HFFc6 (cell line): Measurements from ENCODE around the gene POF1B. TPM values are rescaled to one million over a fixed set of nuclear protein-coding genes. Genes with fewer than 3 reads are reported as not detected.
"Not testable (repeated sequence)": the region's sequence is repeated elsewhere in the genome, so short reads cannot be mapped to it uniquely, and the experiment has no call there.

ENCODE experiments used
- DNase-seq: peaks from one replicate; pipeline ENCODE4 v3.0.0-alpha.2; 2018
- H3K27ac Mint-ChIP-seq: 2 replicates; pipeline ENCODE4 v1.8.0; 2020; ENCODE audit warnings: mild to moderate bottlenecking, mixed read lengths
- H3K27me3 Mint-ChIP-seq: 2 replicates; pipeline ENCODE4 v1.8.0; 2021; ENCODE audit warnings: mild to moderate bottlenecking, moderate library complexity, mixed read lengths; ENCODE audit not compliant: insufficient read depth
- H3K36me3 Mint-ChIP-seq: 2 replicates; pipeline ENCODE4 v1.8.0; 2021; ENCODE audit warnings: low read depth, mixed read lengths
- H3K4me1 Mint-ChIP-seq: 2 replicates; pipeline ENCODE4 v1.8.0; 2020; ENCODE audit warnings: low read depth, mixed read lengths
- H3K4me3 Mint-ChIP-seq: 2 replicates; pipeline ENCODE4 v1.8.0; 2020; ENCODE audit warnings: mild to moderate bottlenecking, moderate library complexity, mixed read lengths
- H3K9me3 Mint-ChIP-seq: 2 replicates; pipeline ENCODE4 v1.8.0; 2020; ENCODE audit warnings: mild to moderate bottlenecking, mixed read lengths
- CTCF ChIP-seq: fragments of 200-600 bp; sonication (generic); IDR thresholded peaks from 2 replicates; pipeline ENCODE4 v1.5.0; 2021; ENCODE audit warnings: antibody characterized with exemption, mild to moderate bottlenecking
- total RNA-seq, 6 experiments: library from RNA; stranded (reverse); fragmentation: NEBNext Ultra II Directional; extraction: Animal tissue kit (Norgen Biotek cat#: 25700); gene quantifications; 2 replicates in 1 of 6; 3 replicates in 5 of 6; pipeline ENCODE4 v1.2.3, GENCODE V29; 2021

Gene POF1B
- total RNA-seq, 6 experiments from 2014 or later: not detected

GRCh38 chrX:85345523-85345922 is 33.9 kb downstream of the POF1B start:
- no peaks in the 10 kb centered on the region for H3K27me3 Mint-ChIP-seq
- TF ChIP-seq CTCF: no peak
- no peak overlapping the region for H3K4me3 Mint-ChIP-seq
- DNase-seq: no peak
- H3K4me1 Mint-ChIP-seq: no peaks in the 10 kb centered on the region
- H3K9me3 Mint-ChIP-seq: no peaks in the 10 kb centered on the region
- no peak overlapping the region for H3K27ac Mint-ChIP-seq
- no peaks in the 10 kb centered on the region for H3K36me3 Mint-ChIP-seq

DNA sequence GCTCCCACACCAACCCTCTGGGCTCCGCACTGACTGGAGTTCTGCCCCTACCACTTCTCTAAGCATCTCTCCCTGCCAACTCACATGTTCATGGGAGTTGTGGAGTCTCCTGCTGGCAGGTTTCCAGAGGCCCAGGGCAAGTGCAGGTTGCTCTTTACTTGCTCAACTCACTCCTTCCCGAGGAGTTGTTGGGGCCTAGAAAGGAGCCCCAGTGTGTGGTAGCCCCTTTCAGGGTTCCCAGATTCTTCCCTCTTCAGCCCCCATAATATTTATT is 52.5 kb downstream of the POF1B start:
- TF ChIP-seq CTCF: no peak

DNA sequence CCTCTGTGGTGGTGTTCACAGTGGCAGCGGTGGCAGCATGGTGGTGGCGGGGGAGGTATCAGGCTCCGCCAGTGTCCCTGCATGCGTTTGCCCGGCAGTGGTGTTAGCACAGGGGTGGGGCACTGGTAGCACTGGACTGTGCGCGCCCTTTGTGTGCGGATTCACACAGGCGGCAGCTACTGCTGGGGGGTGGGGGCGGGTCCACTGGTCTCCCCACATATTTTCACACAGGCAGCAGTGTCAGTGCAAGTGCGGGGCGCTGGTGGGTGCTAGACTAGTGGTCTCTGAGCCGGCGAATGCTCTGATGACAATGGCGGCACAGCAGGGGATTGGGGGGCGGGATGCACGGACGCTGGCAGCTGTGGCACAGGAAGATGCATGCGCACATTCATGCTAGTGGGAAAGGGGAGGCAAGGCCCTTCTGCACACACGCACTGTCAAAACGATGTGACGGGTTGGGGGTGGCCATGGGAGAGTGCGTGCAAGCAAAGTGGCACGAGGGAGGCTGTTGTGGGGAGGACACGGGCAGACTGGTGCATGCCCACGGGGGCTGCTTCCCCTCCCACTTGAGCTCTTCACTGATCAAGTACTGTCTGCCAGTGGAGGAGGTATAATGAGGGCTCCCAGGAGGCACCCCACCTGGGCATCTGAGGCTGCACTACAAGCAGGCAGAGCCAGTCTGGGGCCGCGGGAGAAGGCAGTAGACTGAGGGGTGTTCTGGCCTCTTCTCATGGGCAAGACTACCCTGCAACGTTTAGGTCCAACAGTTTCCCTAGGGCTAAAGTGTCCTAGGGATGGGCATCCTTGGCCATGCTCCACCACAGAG is 53.0 kb downstream of the POF1B start:
- H3K4me3 Mint-ChIP-seq: no peak overlapping the region
- no peaks in the 10 kb centered on the region for H3K27me3 Mint-ChIP-seq
- peaks cover 13% of the 10 kb centered on the region for H3K9me3 Mint-ChIP-seq
- DNase-seq: no peak
- no peak overlapping the region for H3K27ac Mint-ChIP-seq
- no peaks in the 10 kb centered on the region for H3K36me3 Mint-ChIP-seq
- no peaks in the 10 kb centered on the region for H3K4me1 Mint-ChIP-seq
- TF ChIP-seq CTCF: no peak

More for the DNA sequence above, 52.5 kb downstream of the POF1B start:
- Mint-ChIP-seq H3K4me3 (no peak overlapping the region), H3K36me3 (no peaks in the 10 kb centered on the region), H3K27ac (no peak overlapping the region), H3K27me3 (no peaks in the 10 kb centered on the region), H3K9me3 (peaks cover 13% of the 10 kb centered on the region), H3K4me1 (no peaks in the 10 kb centered on the region)
- DNase-seq: no peak

DNA sequence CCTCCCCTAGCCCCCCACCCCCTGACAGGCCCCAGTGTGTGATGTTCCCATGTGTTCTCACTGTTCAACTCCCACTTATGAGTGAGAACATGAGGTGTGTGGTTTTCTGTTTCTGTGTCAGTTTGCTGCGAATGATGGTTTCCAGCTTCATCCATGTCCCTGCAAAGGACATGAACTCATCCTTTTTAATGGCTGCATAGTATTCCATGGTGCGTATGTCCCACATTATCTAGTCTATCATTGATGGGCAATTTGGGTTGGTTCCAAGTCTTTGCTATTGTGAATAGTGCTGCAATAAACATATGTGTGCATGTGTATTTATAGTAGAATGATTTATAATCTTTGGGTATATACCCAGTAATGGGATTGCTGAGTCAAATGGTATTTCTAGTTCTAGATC is 68.1 kb downstream of the POF1B start:
- H3K4me1 Mint-ChIP-seq, H3K27ac Mint-ChIP-seq, H3K36me3 Mint-ChIP-seq: not testable (repeated sequence)

DNA sequence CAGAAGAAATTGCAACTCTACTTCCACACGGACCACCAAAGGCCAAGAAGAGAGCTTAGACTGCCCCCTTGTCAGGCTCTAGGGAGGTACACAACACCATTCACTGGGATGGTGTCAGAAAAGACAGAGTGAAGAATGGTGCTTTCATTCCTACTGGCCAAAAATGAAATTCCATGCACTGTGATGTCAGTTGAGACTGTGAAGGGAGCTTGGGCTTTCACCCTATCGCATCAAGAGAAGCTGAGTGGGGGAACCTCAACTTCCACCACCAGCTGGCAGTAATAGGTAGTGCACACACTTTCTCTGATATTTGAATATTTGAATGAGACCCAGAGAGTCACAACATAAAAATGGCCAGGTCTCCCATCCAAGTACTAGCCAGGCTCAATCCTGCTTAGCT is 69.7 kb downstream of the POF1B start:
- peaks cover 1% of the 10 kb centered on the region; the same call in 1 of the 2 replicates for H3K27me3 Mint-ChIP-seq
- no peak for TF ChIP-seq CTCF
- H3K4me1 Mint-ChIP-seq: no peaks in the 10 kb centered on the region
- H3K9me3 Mint-ChIP-seq: peaks cover 15% of the 10 kb centered on the region
- H3K4me3 Mint-ChIP-seq: no peak overlapping the region
- no peaks in the 10 kb centered on the region for H3K36me3 Mint-ChIP-seq
- DNase-seq: no peak
- no peak overlapping the region for H3K27ac Mint-ChIP-seq

More for the DNA sequence above, 68.1 kb downstream of the POF1B start:
- H3K4me3 Mint-ChIP-seq, DNase-seq, H3K27me3 Mint-ChIP-seq: not testable (repeated sequence)
- H3K9me3 Mint-ChIP-seq: peaks cover 15% of the 10 kb centered on the region

DNA sequence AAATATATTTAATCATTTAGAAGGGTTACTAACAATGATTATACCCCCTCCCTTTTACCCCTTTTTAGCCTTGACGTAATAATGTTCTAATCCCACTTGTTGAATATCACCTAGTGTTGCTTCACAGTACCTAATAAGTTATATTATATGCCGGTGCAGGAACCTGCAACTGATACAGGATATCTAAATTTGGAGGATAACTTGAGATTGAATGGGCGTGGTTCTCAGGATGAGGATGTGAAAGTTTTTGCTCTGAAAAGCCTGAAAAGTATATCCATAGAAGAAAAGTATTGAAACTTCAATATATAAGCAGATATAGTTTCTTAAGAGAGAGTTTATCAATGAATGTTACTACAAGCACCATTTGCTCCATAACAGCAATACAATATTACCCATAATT is 75.9 kb downstream of the POF1B start:
- H3K27ac Mint-ChIP-seq: no peak overlapping the region
- H3K36me3 Mint-ChIP-seq: no peaks in the 10 kb centered on the region
- DNase-seq: no peak
- no peak overlapping the region for H3K4me3 Mint-ChIP-seq
- H3K27me3 Mint-ChIP-seq: no peaks in the 10 kb centered on the region
- no peaks in the 10 kb centered on the region for H3K4me1 Mint-ChIP-seq
- TF ChIP-seq CTCF: no peak
- H3K9me3 Mint-ChIP-seq: peaks cover 10% of the 10 kb centered on the region; the same call in 1 of the 2 replicates
